NCI-H2171 (cell line): ENCODE measurements around the gene TYROBP.
A peak's percentile ranks its signal among the peaks of the same experiment; 100 is the strongest.
"Not testable (repeated sequence)": the region's sequence is repeated elsewhere in the genome, so short reads cannot be mapped to it uniquely, and the experiment has no call there.

Source experiments
- DNase-seq: peaks from one replicate; lab custom pipeline; 2025; lab: John Stamatoyannopoulos, UW

The TYROBP gene

DNA sequence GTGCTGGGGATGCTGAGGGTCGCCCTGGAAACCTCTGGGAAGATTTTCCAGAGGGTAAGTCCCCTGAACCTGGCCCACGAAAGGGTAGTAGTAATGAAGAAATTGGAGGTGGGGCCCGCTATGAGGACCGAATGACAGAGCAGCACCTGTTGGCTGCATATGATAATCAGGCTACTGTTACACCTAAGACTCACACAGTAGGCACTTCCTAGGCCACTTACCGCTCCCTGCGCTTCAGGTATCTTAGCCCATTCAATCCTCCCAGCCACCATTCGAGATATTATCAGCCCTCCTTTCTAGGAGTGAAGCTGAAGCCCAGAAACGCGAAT, 23.7 kb upstream of the TYROBP start:
- no peak for DNase-seq

DNA sequence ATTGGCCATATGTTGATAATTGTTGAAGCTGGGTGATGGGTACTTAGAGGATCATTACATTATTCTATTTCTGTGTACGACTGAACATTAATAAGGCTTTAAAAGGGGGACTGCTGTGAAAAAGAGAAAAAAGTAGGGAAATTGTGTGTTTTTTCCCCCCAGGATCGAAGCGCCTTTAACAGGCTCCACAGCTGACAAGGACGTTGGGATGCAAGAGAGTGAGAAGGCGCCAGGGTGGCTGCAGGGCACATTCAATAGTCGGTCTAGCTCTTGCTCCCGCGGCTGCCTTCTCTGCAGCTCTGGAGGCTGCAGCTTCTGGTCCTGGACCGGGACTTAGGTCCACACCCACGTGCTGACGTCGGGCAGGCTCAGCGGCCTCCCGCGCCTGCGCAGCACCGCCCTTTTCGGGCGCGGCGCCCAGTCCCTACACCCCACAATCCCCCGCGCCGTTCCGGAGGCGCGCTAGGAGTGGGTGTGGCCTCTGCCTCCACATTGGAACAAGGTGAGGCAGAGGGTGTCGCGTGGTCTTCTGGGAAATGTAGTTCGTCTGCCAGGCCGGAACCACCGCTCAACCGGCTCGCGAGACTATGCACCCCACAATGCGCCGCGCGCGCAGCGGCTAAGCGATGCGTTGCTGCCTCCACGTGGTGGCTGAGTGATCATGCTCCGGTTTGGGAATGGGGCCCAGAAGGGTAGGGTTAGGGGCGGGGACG, 23.2 kb upstream of the TYROBP start:
- peak; percentile 98 for DNase-seq

DNA sequence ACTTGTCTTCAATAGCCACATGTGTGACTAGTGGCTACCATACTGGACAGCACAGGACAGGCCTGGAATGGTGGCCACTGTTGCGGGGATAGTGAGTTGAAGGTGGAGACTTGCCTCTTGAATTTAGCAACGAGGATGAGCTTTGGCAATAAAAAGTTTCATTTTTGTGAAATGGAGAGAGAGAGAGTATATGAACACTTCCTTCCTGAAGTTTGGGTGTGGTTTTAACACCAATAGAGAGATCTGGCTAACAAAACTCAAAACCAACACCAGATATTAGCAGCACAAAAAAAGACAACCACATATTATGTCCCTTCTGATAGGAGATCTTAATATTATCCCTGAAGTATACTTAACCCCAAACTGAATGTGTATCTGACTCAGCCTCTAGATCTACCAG, 21.8 kb upstream of the TYROBP start:
- DNase-seq = no peak

DNA sequence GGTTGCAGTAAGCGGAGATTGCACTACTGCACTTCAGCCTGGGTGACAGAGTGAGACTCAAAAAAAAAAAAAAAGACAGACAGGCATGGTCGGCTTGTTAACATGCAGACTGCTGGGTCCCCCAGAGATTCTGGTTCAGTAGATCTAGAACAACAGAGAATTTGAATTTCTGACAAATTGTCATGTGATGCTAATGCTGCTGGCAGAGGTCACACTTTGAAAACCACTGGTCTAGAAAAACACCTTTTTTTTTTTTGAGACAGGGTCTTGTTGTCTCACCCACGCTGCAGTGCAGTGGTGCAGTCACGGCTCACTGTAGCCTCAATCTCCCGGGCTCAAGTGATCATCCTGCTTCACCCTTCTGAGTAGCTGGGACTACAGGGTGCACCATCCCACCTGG, 20.4 kb upstream of the TYROBP start:
- no peak for DNase-seq

DNA sequence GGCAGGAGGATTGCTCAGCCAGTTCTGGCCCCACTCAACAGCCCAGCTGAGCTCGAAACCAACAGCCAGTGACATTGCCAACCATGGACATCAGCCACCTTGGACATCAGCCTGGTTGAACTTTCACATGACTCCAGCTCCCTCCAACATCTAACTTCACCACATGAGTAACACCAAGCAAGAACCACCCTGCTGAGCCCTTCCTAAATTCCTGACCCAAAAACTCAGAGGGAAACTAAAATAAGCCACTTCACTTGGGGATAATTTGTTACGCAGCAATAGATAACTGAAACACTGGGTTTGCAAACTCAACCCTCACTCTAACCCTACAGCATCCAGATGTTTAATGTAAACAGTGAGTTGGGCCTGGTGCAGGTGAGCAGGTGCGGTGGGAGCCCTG, 17.4 kb upstream of the TYROBP start:
- no peak for DNase-seq

DNA sequence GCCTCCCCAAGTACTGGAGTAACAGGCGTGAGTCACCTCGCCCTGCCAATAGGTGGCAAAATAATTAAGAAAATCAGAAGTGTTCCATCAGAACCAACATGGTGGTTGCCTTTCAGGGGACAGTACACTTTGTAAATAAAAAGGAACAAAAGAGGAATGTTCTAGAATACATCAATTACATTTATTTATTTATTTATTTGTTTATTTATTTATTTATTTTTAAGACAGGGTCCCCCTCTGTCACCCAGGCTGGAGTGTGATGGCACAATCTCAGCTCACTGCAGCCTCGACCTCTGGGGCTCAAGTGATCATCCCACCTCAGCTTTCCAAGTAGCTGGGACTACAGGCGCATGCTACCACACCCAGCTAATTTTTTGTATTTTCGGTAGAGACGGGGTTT, 12.9 kb upstream of the TYROBP start:
- DNase-seq = no peak

DNA sequence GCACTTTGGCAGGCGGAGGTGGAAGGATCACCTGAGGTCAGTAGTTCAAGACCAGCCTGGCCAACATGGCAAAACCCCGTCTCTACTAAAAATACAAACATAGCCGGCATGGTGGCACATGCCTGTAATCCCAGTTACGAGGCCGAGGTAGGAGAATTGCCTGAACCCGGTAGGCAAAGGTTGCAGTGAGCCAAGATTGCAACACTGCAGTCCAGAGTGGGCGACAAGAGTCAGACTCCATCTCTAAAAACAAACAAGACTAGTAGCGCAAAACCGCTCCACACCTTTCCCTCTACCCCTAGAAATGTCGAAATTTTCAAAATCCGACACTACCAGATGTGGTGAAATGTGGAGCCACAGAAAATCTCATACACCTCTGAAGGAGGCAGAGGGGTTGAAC, 11.2 kb upstream of the TYROBP start:
- DNase-seq = no peak

DNA sequence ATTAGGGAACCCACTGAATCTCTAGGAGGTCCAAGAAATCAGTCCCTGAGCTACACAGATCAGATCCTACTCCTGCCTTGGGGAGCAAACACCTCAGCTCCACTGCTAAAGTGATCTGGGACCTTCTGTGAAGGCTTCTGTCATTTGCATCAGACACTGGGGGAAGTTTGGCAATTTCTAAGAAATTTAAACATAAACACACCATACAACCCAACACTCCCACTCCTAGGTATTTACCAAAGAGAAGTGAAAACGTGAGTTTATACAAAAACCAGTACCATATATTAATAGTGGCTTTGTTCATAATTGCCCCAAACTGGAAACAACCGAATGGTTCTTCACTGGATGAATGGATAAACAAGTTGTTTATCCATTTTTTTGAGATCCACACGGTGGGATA, 7.3 kb upstream of the TYROBP start:
- DNase-seq = no peak

DNA sequence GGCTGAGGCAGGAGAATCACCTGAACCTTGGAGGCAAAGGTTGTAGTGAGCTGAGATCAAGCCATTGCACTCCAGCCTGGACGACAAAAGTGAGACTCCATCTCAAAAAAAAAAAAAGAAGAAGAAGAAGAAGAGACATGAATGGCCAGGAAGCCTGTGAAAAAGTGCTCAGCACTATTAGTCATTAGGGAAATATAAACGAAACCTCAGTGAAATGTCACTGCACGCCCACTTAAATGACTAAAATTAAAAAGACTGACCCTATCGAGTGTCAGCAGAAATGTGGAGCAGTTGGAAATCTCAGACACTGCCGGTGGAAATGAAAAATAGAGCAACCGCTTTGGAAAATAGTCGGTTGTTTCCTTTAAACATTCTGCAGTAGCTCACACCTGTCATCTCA, 5.5 kb upstream of the TYROBP start:
- DNase-seq = no peak

DNA sequence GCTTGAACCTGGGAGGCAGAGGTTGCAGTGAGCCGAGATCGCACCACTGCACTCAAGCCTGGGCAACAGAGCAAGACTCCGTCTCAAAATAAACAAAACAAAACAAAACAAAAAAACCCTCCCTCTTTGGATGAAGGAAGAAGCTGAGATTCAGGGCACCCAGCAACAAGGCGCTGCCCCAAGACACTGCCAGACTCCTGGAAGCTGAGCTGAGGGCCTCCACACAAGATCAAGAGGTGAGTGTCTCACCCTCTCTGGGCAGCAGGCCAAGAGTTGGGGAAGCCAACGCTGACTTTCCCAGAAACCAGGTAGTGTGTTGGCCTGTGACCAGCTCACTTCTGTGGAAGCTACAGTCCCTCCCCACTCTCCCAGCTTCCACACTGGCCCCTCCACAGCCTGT, 3.7 kb upstream of the TYROBP start:
- DNase-seq = no peak

DNA sequence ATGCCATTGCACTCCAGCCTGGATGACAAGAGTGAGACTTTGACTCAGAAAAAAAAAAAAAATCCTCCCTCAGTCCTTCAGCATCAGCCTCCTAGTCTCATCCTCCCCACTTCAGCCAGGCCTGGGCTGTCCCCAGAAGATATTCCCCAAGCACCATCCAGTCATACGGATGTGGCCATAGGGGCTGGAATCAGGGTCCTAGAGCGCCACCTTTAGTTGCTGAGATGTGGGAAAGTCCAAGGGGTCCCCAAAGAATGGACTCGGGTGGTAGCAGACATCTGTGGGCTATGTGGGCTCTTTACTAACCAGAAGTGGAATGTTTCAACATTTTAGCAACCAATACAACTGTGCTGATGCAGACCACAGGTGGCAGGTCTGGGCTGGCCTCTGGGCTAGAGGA, 3.1 kb upstream of the TYROBP start:
- DNase-seq = no peak

DNA sequence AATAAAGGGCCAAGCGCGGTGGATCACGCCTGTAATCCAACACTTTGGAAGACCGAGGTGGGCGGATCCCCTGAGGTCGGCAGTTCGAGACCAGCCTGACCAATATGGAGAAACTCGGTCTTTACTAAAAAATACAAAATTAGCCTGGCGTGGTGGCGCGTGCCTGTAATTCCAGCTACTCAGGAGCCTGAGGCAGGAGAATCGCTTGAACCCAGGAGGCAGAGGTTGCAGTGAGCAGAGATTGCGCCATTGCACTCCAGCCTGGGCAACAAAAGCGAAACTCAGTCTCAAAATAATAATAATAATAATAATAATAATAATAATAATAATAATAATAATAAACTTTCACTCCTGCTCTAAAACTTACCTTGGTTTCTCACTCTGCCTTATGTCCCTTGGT, 2.3 kb upstream of the TYROBP start:
- not testable (repeated sequence) for DNase-seq

DNA sequence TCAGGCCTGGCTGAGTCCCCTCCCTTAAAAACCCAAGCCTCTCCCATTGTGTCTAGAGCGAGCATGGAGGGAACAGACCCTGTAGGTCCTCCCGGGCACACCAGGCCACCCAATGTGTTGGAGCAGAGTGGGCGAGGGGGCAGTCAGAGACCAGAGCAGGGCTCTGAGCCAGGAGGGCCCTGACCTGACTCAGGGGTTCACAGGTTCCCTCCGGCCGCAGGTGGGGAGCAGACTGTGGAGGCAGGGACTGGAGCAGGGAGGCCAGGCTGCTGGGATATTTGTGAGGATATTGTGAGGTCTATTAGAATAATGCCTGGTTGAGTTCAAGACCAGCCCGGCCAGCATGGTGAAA, 1.6 kb upstream of the TYROBP start:
- no peak for DNase-seq

DNA sequence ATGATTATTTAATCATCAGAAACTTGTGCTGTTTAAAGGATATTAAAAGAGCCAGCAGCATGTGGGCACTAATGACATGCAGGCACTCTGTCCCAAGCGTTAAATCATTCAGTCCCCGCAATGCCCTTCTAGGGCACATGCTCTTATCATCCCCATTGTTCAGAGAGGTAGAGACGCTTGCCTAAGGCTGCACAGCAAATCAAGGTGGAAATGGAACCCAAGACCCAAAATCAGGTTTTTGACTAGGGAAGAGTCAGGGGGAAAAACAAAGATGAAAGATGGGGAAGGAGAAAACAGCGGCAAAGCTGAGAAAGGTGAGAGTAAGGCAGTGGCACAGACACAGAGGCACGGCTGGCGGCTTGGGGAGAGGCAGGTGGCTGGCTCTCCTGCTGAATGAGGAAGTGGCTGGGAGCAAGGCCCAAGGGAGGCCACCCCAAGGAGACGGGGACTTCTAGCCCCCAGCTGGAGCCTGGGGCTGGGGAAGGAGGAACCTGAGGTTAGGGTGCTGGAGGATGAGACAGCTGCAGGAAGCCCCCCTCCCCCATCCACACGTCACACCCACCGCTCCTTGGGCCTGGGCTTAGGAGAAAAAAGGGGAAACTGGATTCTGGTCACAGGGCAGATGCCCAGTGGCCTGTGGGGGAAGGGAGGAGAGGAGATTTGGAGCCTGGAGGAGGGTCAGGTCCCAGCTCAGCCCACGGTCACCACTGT, 1.0 kb upstream of the TYROBP start:
- no peak for DNase-seq

DNA sequence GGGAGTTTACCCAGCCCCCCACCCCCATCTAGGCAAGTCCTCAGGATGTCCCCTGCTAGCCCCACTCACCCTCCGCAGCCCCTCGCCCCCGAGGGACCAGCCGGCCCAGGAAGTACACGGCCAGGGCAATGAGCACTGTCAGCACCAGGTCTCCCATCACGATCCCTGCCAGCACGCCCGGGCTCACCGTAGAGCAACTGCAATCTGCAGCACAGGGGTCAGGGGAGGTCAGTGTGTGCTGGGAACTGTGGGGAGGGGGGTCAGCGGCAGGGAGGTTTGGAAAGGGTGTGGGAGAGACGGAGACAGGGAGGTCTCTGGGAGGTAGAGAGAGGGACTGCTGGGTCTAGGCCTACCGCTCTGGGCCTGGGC, 734 bp downstream of the TYROBP start:
- no peak for DNase-seq

DNA sequence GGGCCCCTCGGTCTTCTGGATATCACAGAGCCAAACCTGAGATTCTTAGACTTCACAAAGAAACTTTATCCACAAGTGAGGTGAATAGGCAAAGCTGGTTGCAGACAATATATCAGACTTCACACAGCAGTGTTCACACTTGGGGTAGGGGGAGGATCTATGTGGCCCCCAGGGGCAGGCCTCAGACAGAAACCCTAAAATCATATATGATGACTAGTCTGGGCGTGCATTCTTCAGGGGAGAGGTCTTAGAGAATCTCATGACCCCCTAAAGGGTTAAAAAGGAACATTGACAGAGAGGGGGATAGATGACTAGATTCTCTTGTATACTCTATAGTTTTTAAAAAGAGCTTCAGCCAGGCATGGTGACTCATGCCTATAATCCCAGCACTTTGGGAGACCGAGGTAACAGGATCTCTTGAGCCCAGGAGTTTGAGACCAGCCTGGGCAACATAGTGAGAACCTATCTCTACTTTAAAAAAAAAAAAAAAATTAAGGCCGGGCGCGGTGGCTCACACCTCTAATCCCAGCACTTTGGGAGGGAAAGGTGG, 2.8 kb downstream of the TYROBP start:
- DNase-seq = no peak

DNA sequence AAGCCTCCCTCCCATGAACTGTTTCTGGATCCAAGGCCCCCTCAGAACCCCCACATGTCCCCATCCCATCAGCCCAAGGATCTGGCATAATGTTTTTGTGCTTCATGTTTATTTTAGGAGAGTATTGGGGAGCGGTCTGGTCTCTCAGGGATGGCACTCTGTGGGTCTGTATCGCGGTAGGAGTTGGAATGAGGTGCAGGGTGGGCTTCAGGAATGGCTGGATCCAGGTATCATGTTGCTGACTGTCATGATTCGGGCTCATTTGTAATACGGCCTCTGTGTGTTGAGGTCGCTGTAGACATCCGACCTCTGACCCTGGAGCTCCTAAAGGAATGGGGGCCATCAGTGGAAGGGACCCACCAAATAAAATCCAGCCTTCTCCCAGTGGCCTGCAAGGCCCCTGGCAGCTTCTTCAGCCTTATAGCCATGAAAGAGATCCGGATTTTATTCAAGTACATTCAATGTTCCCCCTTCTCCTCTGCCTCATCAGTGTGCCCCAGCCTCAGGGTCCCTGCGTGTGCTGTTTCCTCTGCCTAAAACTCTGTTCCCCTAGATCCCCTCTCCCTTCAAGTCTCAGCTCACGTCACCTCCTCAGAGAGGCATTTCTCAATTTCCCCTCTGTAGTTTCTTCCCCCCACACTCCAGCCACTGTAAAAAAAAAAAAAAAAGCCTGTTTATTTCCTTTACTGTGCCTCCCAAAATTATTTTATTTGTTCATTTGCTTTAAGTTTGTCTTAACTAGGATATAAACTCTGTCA, 3.6 kb downstream of the TYROBP start:
- DNase-seq = no peak

DNA sequence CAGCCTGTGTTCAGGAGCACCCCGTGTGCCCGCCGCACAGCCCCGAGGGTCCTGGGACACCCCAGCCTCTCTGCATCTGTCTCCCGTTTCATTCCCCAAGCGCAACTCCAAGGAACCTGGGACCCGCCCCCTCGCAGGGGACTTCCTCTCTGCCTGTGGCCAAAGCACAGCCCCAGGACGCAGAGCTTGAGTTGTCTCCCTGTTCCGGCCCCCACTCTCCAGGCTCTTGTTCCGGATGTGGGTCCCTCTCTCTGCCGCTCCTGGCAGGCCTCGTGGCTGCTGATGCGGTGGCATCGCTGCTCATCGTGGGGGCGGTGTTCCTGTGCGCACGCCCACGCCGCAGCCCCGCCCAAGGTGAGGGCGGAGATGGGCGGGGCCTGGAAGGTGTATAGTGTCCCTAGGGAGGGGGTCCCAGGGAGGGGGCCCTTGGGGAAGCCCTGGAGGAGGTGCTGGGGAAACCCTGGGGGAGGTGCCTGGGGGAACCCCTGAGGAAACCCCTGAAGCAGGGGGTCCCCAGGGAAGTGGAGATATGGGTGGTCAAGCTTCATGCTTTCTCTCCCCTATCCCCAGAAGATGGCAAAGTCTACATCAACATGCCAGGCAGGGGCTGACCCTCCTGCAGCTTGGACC, 4.4 kb downstream of the TYROBP start:
- DNase-seq = no peak

DNA sequence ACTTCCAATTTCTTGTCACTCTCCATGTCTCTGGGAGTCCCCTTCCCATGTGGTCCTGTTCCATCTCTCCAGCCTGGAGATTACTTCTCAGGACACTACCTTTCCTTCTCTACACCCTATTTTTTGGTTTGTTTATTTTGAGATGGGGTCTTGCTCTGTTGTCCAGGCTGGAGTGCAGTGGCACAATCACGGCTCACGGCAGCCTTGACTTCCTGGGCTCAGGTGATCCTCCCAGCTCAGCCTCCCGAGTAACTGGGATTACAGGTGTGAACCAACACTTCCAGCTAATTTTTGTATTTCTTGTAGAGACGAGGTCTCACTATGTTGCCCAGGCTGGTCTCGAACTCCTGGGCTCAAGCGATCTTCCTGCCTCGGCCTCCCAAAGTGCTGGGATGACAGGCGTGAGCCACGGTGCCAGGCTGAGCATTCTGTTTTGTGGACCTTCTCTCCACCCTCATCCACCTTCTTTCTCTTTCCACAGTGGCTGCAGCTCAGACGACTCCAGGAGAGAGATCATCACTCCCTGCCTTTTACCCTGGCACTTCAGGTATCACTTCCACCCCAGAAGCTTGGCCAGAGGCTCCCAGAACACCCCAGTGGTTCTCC, 5.1 kb downstream of the TYROBP start:
- DNase-seq = no peak

DNA sequence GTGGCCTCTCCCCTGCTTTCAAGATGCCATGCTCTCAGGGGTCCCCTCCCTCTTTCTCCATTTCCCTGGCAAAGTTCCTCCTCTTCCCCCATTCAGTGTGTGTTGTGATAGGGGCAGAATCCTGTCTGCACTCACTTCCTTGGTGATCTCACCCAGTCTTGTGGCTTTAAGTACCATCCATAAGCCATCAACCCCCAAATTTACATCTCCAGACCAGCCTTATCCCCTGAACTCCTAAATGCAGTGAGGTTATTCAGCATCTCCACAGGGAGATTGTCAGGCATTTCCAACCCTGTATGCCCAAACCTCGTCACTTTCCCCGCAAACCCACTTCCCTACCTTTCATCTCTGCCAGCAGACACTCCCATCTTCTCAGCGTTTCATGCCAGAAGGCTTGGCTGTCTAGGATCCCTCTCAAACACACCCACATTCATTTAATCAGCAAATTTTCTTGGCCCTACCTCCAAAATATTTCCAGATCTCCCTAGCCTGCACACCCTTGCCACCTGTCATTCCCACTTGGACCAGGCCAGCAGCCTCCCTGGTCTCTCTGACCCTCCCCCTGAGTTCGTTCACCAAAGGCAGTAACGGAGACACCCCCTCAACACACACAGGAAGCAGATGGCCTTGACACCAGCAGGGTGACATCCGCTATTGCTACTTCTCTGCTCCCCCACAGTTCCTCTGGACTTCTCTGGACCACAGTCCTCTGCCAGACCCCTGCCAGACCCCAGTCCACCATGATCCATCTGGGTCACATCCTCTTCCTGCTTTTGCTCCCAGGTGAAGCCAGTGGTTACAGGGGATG, 6.0 kb downstream of the TYROBP start, which contains the start of gene HCST:
Gene HCST, plus strand, starts transcription at position 676 of the 808 bp plus-strand sequence. Its CDS starts 65 bp downstream, at position 741.
- no peak for DNase-seq

DNA sequence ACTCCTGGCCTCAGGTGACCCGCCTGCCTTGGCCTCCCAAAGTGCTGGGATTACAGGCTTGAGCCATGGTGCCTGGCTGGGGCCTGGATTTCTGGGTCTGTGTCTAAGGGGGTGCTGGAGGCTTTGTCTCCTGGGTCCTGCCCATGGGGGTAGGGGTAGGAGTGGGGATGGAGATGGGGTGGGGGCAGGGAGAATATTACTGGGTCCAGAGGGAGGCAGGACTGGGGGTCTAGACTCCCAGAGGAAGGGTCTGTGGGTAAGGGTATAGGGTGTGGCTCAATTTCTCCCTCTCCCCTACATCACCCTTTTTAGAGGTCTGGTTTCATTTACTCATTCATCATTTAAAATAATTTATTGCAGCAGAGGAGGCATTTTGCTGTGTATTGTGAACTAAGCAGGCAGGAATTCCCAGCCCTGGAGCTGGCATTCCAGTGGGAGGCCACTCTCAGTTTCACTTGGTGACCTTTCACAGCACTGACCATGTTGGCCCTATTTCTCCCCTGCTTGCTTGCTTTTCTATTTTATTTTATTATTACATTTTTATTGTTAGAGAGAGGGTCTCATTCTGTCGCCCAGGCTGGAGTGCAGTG, 6.9 kb downstream of the TYROBP start:
- no peak for DNase-seq
